ENCODE measurements around the gene COPZ1.

- TF ChIP-seq CTCF (conservative IDR thresholded peaks at IDR 0.05; ENCODE audit: low read length) (no peak), EZH2phosphoT487 (IDR thresholded peaks at IDR 0.05; ENCODE audit: borderline replicate concordance) (no peak)
Measured at GRCh38 chr12:54352891-54353874, 28.3 kb downstream of the COPZ1 start.

All from Loucy (cell line).